GM13976 (cell line): ENCODE measurements around the gene TNFRSF18.

Source experiments
- DNase-seq: peaks from one replicate; pipeline ENCODE4 v3.0.0; 2012; ENCODE audit warnings: low spot score
- in situ Hi-C: fragments of 300-500 bp; cut with MboI; formaldehyde crosslinking; loops from one replicate; pipeline ENCODE4 v1.12.0; 2022; ENCODE audit warnings: low sequenced_read_pairs, mixed read lengths, inconsistent platforms; ENCODE audit not compliant: unreplicated experiment
- TF ChIP-seq, protein P1 (sequence below): IDR thresholded peaks from 2 replicates; pipeline ENCODE4 v1.5.1; 2012; ENCODE audit warnings: borderline replicate concordance, mild to moderate bottlenecking; ENCODE audit not compliant: insufficient read depth; ENCODE audit errors: extremely low read depth, missing control alignments, control extremely low read depth

Gene TNFRSF18

GRCh38 chr1:1240348-1240732 lies 33.9 kb upstream of the TNFRSF18 start:
- in situ Hi-C loops: no loop called here
- TF ChIP-seq, protein P1, sequence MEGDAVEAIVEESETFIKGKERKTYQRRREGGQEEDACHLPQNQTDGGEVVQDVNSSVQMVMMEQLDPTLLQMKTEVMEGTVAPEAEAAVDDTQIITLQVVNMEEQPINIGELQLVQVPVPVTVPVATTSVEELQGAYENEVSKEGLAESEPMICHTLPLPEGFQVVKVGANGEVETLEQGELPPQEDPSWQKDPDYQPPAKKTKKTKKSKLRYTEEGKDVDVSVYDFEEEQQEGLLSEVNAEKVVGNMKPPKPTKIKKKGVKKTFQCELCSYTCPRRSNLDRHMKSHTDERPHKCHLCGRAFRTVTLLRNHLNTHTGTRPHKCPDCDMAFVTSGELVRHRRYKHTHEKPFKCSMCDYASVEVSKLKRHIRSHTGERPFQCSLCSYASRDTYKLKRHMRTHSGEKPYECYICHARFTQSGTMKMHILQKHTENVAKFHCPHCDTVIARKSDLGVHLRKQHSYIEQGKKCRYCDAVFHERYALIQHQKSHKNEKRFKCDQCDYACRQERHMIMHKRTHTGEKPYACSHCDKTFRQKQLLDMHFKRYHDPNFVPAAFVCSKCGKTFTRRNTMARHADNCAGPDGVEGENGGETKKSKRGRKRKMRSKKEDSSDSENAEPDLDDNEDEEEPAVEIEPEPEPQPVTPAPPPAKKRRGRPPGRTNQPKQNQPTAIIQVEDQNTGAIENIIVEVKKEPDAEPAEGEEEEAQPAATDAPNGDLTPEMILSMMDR: no peak
- no peak for DNase-seq

GRCh38 chr1:1239614-1240347 lies 33.4 kb upstream of the TNFRSF18 start:
- in situ Hi-C loops: no loop called here
- DNase-seq: no peak
- TF ChIP-seq, protein P1: no peak

DNA sequence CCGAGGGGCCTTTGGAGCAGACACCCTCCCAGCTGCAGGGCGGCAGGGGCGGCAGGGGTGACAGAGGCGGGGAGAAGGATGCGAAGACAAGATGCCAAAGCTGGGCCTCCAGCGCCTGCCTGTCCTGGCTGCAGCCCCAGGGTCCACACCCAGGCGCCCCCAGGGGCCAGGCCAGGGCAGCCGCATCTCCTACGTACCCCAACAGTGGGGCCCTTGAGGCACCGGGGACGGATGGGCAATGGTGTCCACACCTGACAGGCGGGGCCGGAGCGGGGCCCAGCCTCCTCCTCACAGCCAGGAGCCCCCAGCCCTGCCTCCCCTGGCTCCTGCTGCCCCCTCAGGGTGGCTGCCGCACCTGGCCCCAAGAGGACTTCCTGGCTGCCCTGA lies 32.8 kb upstream of the TNFRSF18 start:
- TF ChIP-seq, protein P1: no peak
- in situ Hi-C loops: no loop called here
- no peak for DNase-seq

DNA sequence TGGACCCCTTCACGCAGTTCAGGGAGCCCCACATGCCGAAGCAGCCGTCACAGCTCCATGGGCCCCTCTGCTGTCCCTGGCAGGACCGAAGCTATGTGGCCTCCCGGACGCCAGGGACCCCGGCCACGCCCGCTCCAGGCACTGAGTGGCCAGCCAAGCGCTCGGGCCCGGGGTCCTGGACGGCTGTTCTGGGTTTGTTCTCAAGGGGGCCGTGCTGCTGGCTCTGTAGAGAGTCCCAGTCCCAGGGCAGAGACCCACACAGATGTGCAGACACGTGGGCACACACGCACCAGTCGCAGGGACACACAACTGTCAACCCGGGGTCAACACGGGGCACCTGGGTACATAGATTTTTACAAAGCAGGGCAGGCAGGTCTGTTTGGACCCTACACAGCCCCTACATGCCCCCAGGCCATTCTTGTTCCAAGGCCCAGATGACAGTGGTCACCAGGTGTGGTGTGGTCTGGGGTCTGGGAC lies 32.3 kb upstream of the TNFRSF18 start:
- DNase-seq: no peak
- in situ Hi-C loops: no loop called here
- TF ChIP-seq, protein P1: no peak

DNA sequence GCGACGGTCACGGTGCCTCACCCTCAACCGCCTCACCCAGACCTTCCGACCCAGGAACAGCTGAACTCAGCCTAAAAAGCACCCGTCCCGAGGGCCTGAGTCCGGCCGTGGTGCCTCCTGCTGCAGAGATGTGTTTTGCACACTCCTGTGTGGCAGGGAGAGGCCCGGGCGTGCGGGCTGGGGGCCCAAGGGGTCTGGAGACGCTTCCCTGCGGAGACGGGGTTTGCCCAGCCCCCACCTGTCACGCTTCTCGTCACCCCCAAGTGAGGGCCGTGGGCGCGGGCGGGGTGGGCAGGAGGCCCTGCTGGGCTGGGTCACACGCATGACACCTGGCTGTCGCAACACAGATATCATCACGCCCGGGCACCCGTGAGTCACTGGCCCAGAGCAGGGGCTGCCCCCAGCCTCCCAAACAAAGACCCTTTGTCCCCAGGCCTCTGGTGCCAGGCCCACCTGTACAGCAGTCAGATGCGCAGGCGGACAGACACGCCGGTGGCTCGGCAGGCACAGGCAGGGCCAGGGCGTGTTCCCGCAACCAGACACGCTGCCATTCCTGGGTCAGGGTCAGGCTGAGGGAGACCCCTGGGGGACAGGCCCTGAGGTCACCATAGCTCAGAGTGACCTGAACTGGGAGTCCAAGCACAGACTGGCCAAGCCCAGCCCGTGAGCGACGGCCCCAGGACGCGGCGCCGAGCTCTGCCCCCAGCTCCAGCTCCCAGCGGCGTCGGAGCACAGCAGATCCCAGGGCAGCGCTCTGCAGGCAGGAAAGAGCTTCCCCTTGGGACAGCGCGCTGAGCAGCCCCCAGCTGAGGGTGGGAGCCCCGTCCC lies 31.7 kb upstream of the TNFRSF18 start:
- DNase-seq: no peak
- in situ Hi-C loops: no loop called here
- TF ChIP-seq, protein P1: no peak

DNA sequence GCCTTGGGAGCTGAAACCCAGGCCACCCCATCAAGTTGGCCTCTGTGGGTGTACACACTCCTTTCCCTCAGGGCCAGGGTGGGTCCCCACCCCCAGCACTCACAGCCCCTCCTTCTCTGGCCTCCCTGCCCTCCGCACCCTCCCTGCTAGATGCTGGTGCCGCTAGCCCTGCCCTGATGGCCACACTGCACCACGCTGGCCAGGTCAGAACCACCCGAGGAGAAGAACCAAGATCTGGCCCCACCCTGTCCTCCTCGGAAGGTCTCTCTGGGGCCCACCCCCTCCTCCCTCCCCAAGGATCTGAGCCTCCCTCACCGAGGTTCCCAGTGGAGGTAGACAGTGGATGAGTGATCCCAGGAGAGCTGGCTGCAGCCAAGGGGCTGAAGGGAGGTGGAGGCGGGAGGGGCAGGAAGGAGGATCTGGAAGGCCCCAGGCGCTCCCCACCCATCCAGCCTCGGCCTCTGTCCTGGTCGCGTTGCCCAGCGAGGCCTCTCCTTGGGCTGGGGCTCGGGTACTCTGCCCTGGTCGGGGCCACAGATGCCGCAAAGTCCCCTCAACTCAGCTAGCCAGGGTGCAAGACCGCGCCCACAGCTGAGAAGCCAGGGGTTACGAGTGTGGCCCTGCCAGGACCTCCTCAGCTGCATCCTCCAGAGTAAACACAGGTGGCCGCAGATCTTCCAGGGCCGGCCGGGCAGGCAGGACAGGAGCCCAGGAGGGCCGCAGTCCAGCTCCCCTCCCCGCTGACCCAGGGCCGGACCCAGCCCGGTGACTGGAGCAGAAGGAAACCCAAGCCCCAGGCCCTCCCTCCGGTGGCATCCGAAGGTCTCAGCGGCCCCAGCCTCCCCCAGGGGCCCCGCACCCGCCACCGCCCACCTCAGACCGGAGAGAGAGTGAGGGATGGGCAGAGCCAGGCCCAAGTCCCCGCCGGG lies 30.8 kb upstream of the TNFRSF18 start:
- in situ Hi-C loops: no loop called here
- DNase-seq: no peak
- TF ChIP-seq, protein P1: no peak
